A549 (cell line): Measurements from ENCODE around the gene MYBL2. TPM values are rescaled to one million over a fixed set of nuclear protein-coding genes. Genes with fewer than 3 reads are reported as not detected.

Source experiments
- ATAC-seq, 2 experiments: fragments of 200-7000 bp in 1 of 2; fragments of >200 bp in 1 of 2; cut with Nextera tagmentation in 1 of 2; cut with Tn5 transposase in 1 of 2; 3 replicates each; pipeline versions ENCODE4 v1.8.0 to v1.9.1; 2018 to 2020; ENCODE audit warnings: mild to moderate bottlenecking in 1 of 2, moderate library complexity in 1 of 2
- CTCF ChIA-PET: fragments of 300-600 bp; sonication (Branson Sonifier 250); formaldehyde crosslinking; extraction: SDS; loops from one replicate; lab custom pipeline; 2021; ENCODE audit warnings: antibody characterized with exemption, inconsistent platforms; lab: Yijun Ruan, JAX
- POLR2A ChIA-PET: fragments of 350-600 bp; formaldehyde crosslinking; extraction: SDS; loops from one replicate; lab custom pipeline; 2021; ENCODE audit warnings: antibody characterized with exemption, inconsistent platforms; lab: Yijun Ruan, JAX
- DNase-seq, 2 experiments: peaks; one replicate each; pipeline versions ENCODE4 v3.0.0 to v3.0.0-alpha.2; 2011 to 2016; ENCODE audit warnings: low read depth in 1 of 2, low spot score in 1 of 2
- FAIRE-seq: peaks from 2 replicates; lab custom pipeline; 2011; peaks lifted over from hg19 to GRCh38; lab: Jason Lieb, UNC
- H3K27ac ChIP-seq, 2 experiments: fragments of >200 bp; sonication (Bioruptor Twin); formaldehyde crosslinking; 3 replicates each; pipeline ENCODE4 v1.5.1; 2016 to 2017
- H3K4me1 ChIP-seq: fragments of >200 bp; sonication (Bioruptor Twin); formaldehyde crosslinking; 3 replicates; pipeline ENCODE4 v1.6.1; 2016
- H3K4me2 ChIP-seq: fragments of >200 bp; sonication (Bioruptor Twin); formaldehyde crosslinking; 3 replicates; pipeline ENCODE4 v1.6.1; 2016
- H3K4me3 ChIP-seq: fragments of >200 bp; sonication (Bioruptor Twin); formaldehyde crosslinking; 3 replicates; pipeline ENCODE4 v1.5.1; 2016
- H3K9me3 ChIP-seq: fragments of >200 bp; sonication (Bioruptor Twin); formaldehyde crosslinking; 3 replicates; pipeline ENCODE4 v1.6.1; 2016
- ATOH8 ChIP-seq: fragments of 250-450 bp; sonication (Bioruptor Pico); IDR thresholded peaks from 2 replicates; pipeline ENCODE4 v1.5.0; 2020; ENCODE audit warnings: low read depth, mild to moderate bottlenecking, moderate library complexity
- BCL3 ChIP-seq: fragments of >200 bp; sonication (Bioruptor Twin); formaldehyde crosslinking; IDR thresholded peaks from 3 replicates; pipeline ENCODE4 v1.6.1; 2016
- BHLHE40 ChIP-seq: IDR thresholded peaks from 2 replicates; pipeline ENCODE4 v1.6.1; 2012; ENCODE audit warnings: low read depth, low read length, inconsistent platforms
- CBX2 ChIP-seq: fragments of 200-600 bp; sonication (generic); IDR thresholded peaks from 2 replicates; pipeline ENCODE4 v1.6.1; 2016; ENCODE audit warnings: low read depth, mild to moderate bottlenecking, borderline replicate concordance
- CBX8 ChIP-seq: fragments of 200-600 bp; sonication (generic); IDR thresholded peaks from 2 replicates; pipeline ENCODE4 v1.6.1; 2016
- CTCF ChIP-seq: fragments of >200 bp; sonication (Bioruptor Twin); formaldehyde crosslinking; IDR thresholded peaks from 3 replicates; pipeline ENCODE4 v1.5.1; 2016
- EP300 ChIP-seq, 2 experiments: fragments of >200 bp; sonication (Bioruptor Twin); formaldehyde crosslinking; IDR thresholded peaks; 2 replicates in 1 of 2; 3 replicates in 1 of 2; pipeline ENCODE4 v1.6.1; 2016 to 2017
- ESRRA ChIP-seq: fragments of 150-350 bp; IDR thresholded peaks from 2 replicates; pipeline ENCODE4 v1.6.1; 2014; ENCODE audit warnings: mild to moderate bottlenecking, low read length, borderline replicate concordance
- HDAC2 ChIP-seq: fragments of 200-600 bp; sonication (generic); IDR thresholded peaks from 2 replicates; pipeline ENCODE4 v1.6.1; 2016
- HES2 ChIP-seq: fragments of >200 bp; sonication (Bioruptor Twin); formaldehyde crosslinking; IDR thresholded peaks from 2 replicates; pipeline ENCODE4 v1.6.1; 2016
- HOXA7 ChIP-seq: fragments of 250-450 bp; sonication (Bioruptor Pico); IDR thresholded peaks from 2 replicates; pipeline ENCODE4 v1.5.0; 2020; ENCODE audit warnings: mild to moderate bottlenecking, moderate library complexity
- HOXB13 ChIP-seq: fragments of 250-450 bp; sonication (Bioruptor Pico); IDR thresholded peaks from 2 replicates; pipeline ENCODE4 v1.5.0; 2020; ENCODE audit warnings: low read depth, mild to moderate bottlenecking, moderate library complexity
- HOXB5 ChIP-seq: fragments of 250-450 bp; sonication (Bioruptor Pico); IDR thresholded peaks from 2 replicates; pipeline ENCODE4 v1.5.0; 2020; ENCODE audit warnings: mild to moderate bottlenecking, moderate library complexity
- KDM1A ChIP-seq: fragments of 200-600 bp; sonication (generic); IDR thresholded peaks from 2 replicates; pipeline ENCODE4 v1.6.1; 2016; ENCODE audit warnings: low read depth, mild to moderate bottlenecking
- KDM5A ChIP-seq: fragments of 200-600 bp; sonication (generic); IDR thresholded peaks from 2 replicates; pipeline ENCODE4 v1.6.1; 2016; ENCODE audit warnings: antibody characterized with exemption, mild to moderate bottlenecking
- MAFK ChIP-seq: fragments of 450-650 bp; IDR thresholded peaks from 2 replicates; pipeline ENCODE4 v1.6.1; 2014; ENCODE audit not compliant: partially characterized antibody
- MAZ ChIP-seq: fragments of 150-350 bp; IDR thresholded peaks from 2 replicates; pipeline ENCODE4 v1.6.1; 2014; ENCODE audit warnings: antibody characterized with exemption, low read depth, low read length, borderline replicate concordance
- NFE2L2 ChIP-seq: fragments of 150-350 bp; conservative IDR thresholded peaks from 2 replicates; pipeline ENCODE4 v1.6.1; 2014; ENCODE audit warnings: low read length
- NR3C1 ChIP-seq: fragments of >200 bp; sonication (Bioruptor Twin); formaldehyde crosslinking; IDR thresholded peaks from 3 replicates; pipeline ENCODE4 v1.6.1; 2017
- POLR2AphosphoS2 ChIP-seq: conservative IDR thresholded peaks from 2 replicates; pipeline ENCODE4 v1.6.1; 2012; ENCODE audit warnings: low read length, improper control_type of control experiment, inconsistent platforms
- RAD21 ChIP-seq, 2 experiments: fragments of >200 bp in 1 of 2; sonication (Bioruptor Twin) in 1 of 2; formaldehyde crosslinking in 1 of 2; IDR thresholded peaks in 1 of 2; conservative IDR thresholded peaks in 1 of 2; 2 replicates in 1 of 2; 3 replicates in 1 of 2; pipeline ENCODE4 v1.6.1; 2012 to 2018; ENCODE audit warnings: inconsistent platforms in 1 of 2
- RCOR1 ChIP-seq: fragments of 150-350 bp; IDR thresholded peaks from 2 replicates; pipeline ENCODE4 v1.6.1; 2014; ENCODE audit warnings: antibody characterized with exemption, low read length, low read depth
- REST ChIP-seq: fragments of 200-600 bp; sonication (generic); IDR thresholded peaks from 2 replicates; pipeline ENCODE4 v1.6.1; 2016; ENCODE audit warnings: antibody characterized with exemption, mild to moderate bottlenecking, moderate library complexity
- RFX5 ChIP-seq: fragments of 450-650 bp; IDR thresholded peaks from 2 replicates; pipeline ENCODE4 v1.7.1; 2014; ENCODE audit warnings: antibody characterized with exemption, mild to moderate bottlenecking, moderate library complexity
- SMC3 ChIP-seq: fragments of >200 bp; sonication (Bioruptor Twin); formaldehyde crosslinking; IDR thresholded peaks from 3 replicates; pipeline ENCODE4 v1.6.1; 2018; ENCODE audit warnings: inconsistent platforms
- SREBF2 ChIP-seq: fragments of 450-650 bp; IDR thresholded peaks from 2 replicates; pipeline ENCODE4 v1.6.1; 2014; ENCODE audit warnings: mild to moderate bottlenecking, moderate library complexity
- TP53 ChIP-seq: fragments of 250-450 bp; sonication (Bioruptor Pico); IDR thresholded peaks from 2 replicates; pipeline ENCODE4 v1.5.0; 2021; ENCODE audit warnings: mild to moderate bottlenecking, moderate library complexity
- ZC3H11A ChIP-seq: fragments of 450-650 bp; IDR thresholded peaks from 2 replicates; pipeline ENCODE4 v1.6.1; 2014; ENCODE audit warnings: antibody characterized with exemption, mild to moderate bottlenecking
- ZFP36 ChIP-seq: fragments of 450-650 bp; IDR thresholded peaks from 2 replicates; pipeline ENCODE4 v1.6.1; 2014; ENCODE audit warnings: borderline replicate concordance; ENCODE audit not compliant: partially characterized antibody
- ZNF302 ChIP-seq: fragments of 250-450 bp; sonication (Bioruptor Pico); IDR thresholded peaks from 2 replicates; pipeline ENCODE4 v1.9.0; 2021; ENCODE audit warnings: inconsistent platforms, mild to moderate bottlenecking, moderate library complexity
- WGBS: methylation state at CpG from one replicate; pipeline ENCODE4 v1.1.6; 2017; ENCODE audit errors: missing lambda C conversion rate; 5-methylcytosine and 5-hydroxymethylcytosine counted together
- polyA plus RNA-seq, 4 experiments: library from polyadenylated mRNA; depleted of rRNA in 3 of 4; stranded (reverse); fragments of >200 nt; fragmentation: RNase III in 1 of 4; extraction: RNeasy Plus Mini Kit Qiagen cat#74134 plus additional on column Dnase treatment in 1 of 4; gene quantifications; 2 replicates in 3 of 4; 3 replicates in 1 of 4; pipeline ENCODE4 v1.2.3, GENCODE V29; 2011 to 2017

MYBL2 gene
- polyA plus RNA-seq, 2 of the 4 experiments (the other 2 are of a cell fraction): 19.9 to 53.7 TPM

GRCh38 chr20:43690943-43691598 lies 24.2 kb downstream of the MYBL2 start:
- TF ChIP-seq ATOH8 (CRISPR knock-in tag): no peak
- no peak for TF ChIP-seq NR3C1
- TF ChIP-seq ZFP36: no peak
- TF ChIP-seq HDAC2: no peak
- TF ChIP-seq BHLHE40: no peak
- TF ChIP-seq SREBF2: no peak
- no peak for TF ChIP-seq HOXA7 (CRISPR knock-in tag)
- no peak for TF ChIP-seq ESRRA
- no peak for TF ChIP-seq ZC3H11A
- no peak for TF ChIP-seq CBX2
- TF ChIP-seq BCL3: no peak
- no peak for TF ChIP-seq TP53 (CRISPR knock-in tag)
- TF ChIP-seq CBX8: no peak
- no peak for TF ChIP-seq RAD21 (conservative IDR thresholded peaks at IDR 0.05 in 1 of 2, IDR thresholded peaks at IDR 0.05 in 1 of 2)
- TF ChIP-seq, all 56 proteins: peak for 0
- WGBS: 89% methylated on average over 9 of the region's 9 CpGs
- H3K27ac ChIP-seq: no peak overlapping the region
- ChIA-PET POLR2A (no interaction called here), CTCF (interaction anchor here (0.6 to 7.4 kb wide), 17 partner anchors 9 to 391 kb away, joined by 3 to 91 read pairs (median 4); no protein-coding TSS in a partner anchor)
- no peak overlapping the region for H3K4me2 ChIP-seq
- H3K4me1 ChIP-seq: no peaks in the 10 kb centered on the region
- no peaks in the 10 kb centered on the region for H3K9me3 ChIP-seq
- ATAC-seq (no peak), DNase-seq (no peak), FAIRE-seq (no peak)
- no peak overlapping the region for H3K4me3 ChIP-seq

- TF ChIP-seq KDM1A (no peak), RCOR1 (no peak), MAFK (no peak), RFX5 (no peak), REST (no peak), HOXB5 (no peak), HES2 (no peak), RAD21 (conservative IDR thresholded peaks at IDR 0.05 in 1 of 2, IDR thresholded peaks at IDR 0.05 in 1 of 2) (peak; percentile 75 to 77), EP300 (IDR thresholded peaks at IDR 0.05) (no peak), NFE2L2 (no peak), MAZ (no peak), CTCF (peak; percentile 71), KDM5A (no peak), POLR2AphosphoS2 (no peak), HOXB13 (CRISPR knock-in tag) (no peak), ZNF302 (CRISPR knock-in tag) (no peak), SMC3 (peak; percentile 75)
- H3K4me2 ChIP-seq: no peak overlapping the region
- H3K27ac ChIP-seq: no peak overlapping the region
- ATAC-seq (peak; percentile 84 to 89), DNase-seq (peak; percentile 61 to 64), FAIRE-seq (no peak)
- H3K4me1 ChIP-seq: no peaks in the 10 kb centered on the region
- H3K4me3 ChIP-seq: no peak overlapping the region
- CTCF ChIA-PET: interaction anchor here (0.7 to 7.4 kb wide), 32 partner anchors 8 to 390 kb away, joined by 3 to 91 read pairs (median 4); no protein-coding TSS in a partner anchor
- POLR2A ChIA-PET: interaction anchor here (0.7 to 1.1 kb wide), 2 partner anchors 101 to 133 kb away, joined by 3 to 4 read pairs; partner anchors contain the start of genes IFT52 and SGK2
- WGBS: 65% methylated on average over 5 of the region's 5 CpGs
- no peaks in the 10 kb centered on the region for H3K9me3 ChIP-seq
Observed at GRCh38 chr20:43691928-43692524, 25.1 kb downstream of the MYBL2 start.
